Midbrain (tissue), 1 donor: ENCODE data around the gene ABCG5.

Experiments used
- DNase-seq: peaks from one replicate; lab custom pipeline; 2025; lab: John Stamatoyannopoulos, UW

ABCG5 gene

GRCh38 chr2:43841949-43842865, 3.6 kb upstream of the ABCG5 start:
- DNase-seq, result no peak

GRCh38 chr2:43840965-43841364, 2.3 kb upstream of the ABCG5 start:
- no peak for DNase-seq

GRCh38 chr2:43839776-43840564, 1.3 kb upstream of the ABCG5 start:
- DNase-seq, result no peak

GRCh38 chr2:43837831-43838559, 644 bp downstream of the ABCG5 start:
- DNase-seq, result no peak

GRCh38 chr2:43837033-43837432, 1.6 kb downstream of the ABCG5 start:
- DNase-seq, result no peak

GRCh38 chr2:43832457-43832856, 6.2 kb downstream of the ABCG5 start:
- DNase-seq, result no peak

- DNase-seq, result no peak
Measured at GRCh38 chr2:43831543-43832294, 6.9 kb downstream of the ABCG5 start.

GRCh38 chr2:43826305-43827250, 12.1 kb downstream of the ABCG5 start:
- DNase-seq, result no peak

- no peak for DNase-seq
Measured at GRCh38 chr2:43825841-43826240, 12.8 kb downstream of the ABCG5 start.

GRCh38 chr2:43824951-43825493, 13.6 kb downstream of the ABCG5 start:
- no peak for DNase-seq

- no peak for DNase-seq
Measured at GRCh38 chr2:43824512-43824911, 14.1 kb downstream of the ABCG5 start.

GRCh38 chr2:43823751-43824150, 14.9 kb downstream of the ABCG5 start:
- no peak for DNase-seq

- no peak for DNase-seq
Measured at GRCh38 chr2:43822839-43823238, 15.8 kb downstream of the ABCG5 start.

- no peak for DNase-seq
Measured at GRCh38 chr2:43819491-43820163, 19.0 kb downstream of the ABCG5 start.

GRCh38 chr2:43818761-43819160, 19.9 kb downstream of the ABCG5 start:
- DNase-seq, result no peak

GRCh38 chr2:43814711-43815110, 23.9 kb downstream of the ABCG5 start:
- DNase-seq, result no peak

GRCh38 chr2:43812947-43813346, 25.7 kb downstream of the ABCG5 start:
- no peak for DNase-seq

GRCh38 chr2:43812006-43812405, 26.6 kb downstream of the ABCG5 start:
- DNase-seq, result no peak

- no peak for DNase-seq
Measured at GRCh38 chr2:43810888-43811287, 27.8 kb downstream of the ABCG5 start.

GRCh38 chr2:43810452-43810851, 28.2 kb downstream of the ABCG5 start:
- DNase-seq, result no peak
